Glutamatergic neuron (in vitro differentiated cells): ENCODE data around the gene SKI. TPM values are rescaled to one million over a fixed set of nuclear protein-coding genes. Genes with fewer than 3 reads are reported as not detected.
"Not testable (repeated sequence)": the region's sequence is repeated elsewhere in the genome, so short reads cannot be mapped to it uniquely, and the experiment has no call there.

Experiments used
- DNase-seq: peaks from one replicate; pipeline ENCODE4 v3.0.0; 2022
- H3K27ac Mint-ChIP-seq: one replicate; pipeline ENCODE4 v1.8.0; 2020; ENCODE audit warnings: mild to moderate bottlenecking, mixed read lengths, inconsistent platforms; ENCODE audit not compliant: unreplicated experiment
- H3K27me3 Mint-ChIP-seq: one replicate; pipeline ENCODE4 v1.8.0; 2020; ENCODE audit warnings: mild to moderate bottlenecking, moderate library complexity, mixed read lengths, inconsistent platforms; ENCODE audit not compliant: unreplicated experiment
- H3K36me3 Mint-ChIP-seq: one replicate; pipeline ENCODE4 v1.8.0; 2020; ENCODE audit warnings: mild to moderate bottlenecking, mixed read lengths, inconsistent platforms; ENCODE audit not compliant: unreplicated experiment
- H3K4me1 Mint-ChIP-seq: one replicate; pipeline ENCODE4 v1.8.0; 2020; ENCODE audit warnings: mild to moderate bottlenecking, low read depth, mixed read lengths, inconsistent platforms; ENCODE audit not compliant: unreplicated experiment
- H3K4me3 Mint-ChIP-seq: one replicate; pipeline ENCODE4 v1.8.0; 2020; ENCODE audit warnings: mild to moderate bottlenecking, mixed read lengths, inconsistent platforms; ENCODE audit not compliant: unreplicated experiment
- H3K9me3 Mint-ChIP-seq: one replicate; pipeline ENCODE4 v1.8.0; 2020; ENCODE audit warnings: mild to moderate bottlenecking, moderate library complexity, mixed read lengths, inconsistent platforms; ENCODE audit not compliant: unreplicated experiment
- total RNA-seq: library from RNA; stranded (reverse); fragmentation: NEBNext Ultra II Directional; extraction: Animal tissue kit (Norgen Biotek cat#: 25700); gene quantifications from one replicate; pipeline ENCODE4 v1.2.1, GENCODE V29; 2021; ENCODE audit not compliant: unreplicated experiment
- TF ChIP-seq, protein P1 (sequence below): fragments of 200-600 bp; sonication (generic); IDR thresholded peaks from one replicate; pipeline ENCODE4 v1.5.0; 2021; ENCODE audit not compliant: partially characterized antibody, unreplicated experiment

SKI gene
- total RNA-seq, 1 donor from 2014 or later, result 143 TPM

DNA sequence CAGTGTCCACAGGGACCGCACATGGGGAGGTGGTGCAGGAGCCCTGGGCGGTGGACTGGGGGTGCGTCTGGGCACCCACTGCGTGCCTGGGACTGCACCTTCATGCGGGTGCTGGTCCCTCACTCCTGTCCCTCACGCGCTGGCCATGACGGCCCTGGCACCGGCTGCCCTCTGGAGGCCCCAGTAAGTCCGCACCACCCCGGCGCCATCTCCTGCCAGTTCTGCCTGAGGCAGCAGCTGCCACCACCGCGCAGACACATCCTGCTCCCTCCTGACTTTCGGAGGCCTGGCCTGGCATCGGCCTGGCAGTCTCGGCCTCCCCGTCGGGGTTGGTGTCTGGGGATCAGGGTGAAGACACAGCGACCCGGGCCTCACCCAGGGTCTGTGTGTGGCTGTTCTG lies 98.4 kb downstream of the SKI start:
- Mint-ChIP-seq H3K36me3 (no peaks in the 10 kb centered on the region), H3K4me1 (peaks cover 4% of the 10 kb centered on the region), H3K27me3 (peaks cover 8% of the 10 kb centered on the region), H3K9me3 (peaks cover 8% of the 10 kb centered on the region), H3K4me3 (no peak overlapping the region), H3K27ac (no peak overlapping the region)
- no peak for DNase-seq
- TF ChIP-seq, protein P1, sequence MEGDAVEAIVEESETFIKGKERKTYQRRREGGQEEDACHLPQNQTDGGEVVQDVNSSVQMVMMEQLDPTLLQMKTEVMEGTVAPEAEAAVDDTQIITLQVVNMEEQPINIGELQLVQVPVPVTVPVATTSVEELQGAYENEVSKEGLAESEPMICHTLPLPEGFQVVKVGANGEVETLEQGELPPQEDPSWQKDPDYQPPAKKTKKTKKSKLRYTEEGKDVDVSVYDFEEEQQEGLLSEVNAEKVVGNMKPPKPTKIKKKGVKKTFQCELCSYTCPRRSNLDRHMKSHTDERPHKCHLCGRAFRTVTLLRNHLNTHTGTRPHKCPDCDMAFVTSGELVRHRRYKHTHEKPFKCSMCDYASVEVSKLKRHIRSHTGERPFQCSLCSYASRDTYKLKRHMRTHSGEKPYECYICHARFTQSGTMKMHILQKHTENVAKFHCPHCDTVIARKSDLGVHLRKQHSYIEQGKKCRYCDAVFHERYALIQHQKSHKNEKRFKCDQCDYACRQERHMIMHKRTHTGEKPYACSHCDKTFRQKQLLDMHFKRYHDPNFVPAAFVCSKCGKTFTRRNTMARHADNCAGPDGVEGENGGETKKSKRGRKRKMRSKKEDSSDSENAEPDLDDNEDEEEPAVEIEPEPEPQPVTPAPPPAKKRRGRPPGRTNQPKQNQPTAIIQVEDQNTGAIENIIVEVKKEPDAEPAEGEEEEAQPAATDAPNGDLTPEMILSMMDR, result no peak

DNA sequence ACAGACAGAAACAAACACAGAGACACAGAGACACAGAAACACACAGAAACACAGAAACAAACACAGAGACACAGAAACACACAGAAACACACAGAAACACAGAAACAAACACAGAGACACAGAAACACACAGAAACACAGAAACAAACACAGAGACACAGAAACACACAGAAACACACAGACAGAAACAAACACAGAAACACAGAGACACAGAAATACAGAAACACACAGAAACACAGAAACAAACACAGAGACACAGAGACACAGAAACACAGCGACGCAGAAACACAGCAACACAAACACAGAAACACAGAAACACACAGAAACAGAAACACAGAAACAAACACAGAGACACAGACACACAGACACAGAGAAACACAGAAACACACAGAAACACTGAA lies 99.0 kb downstream of the SKI start:
- not testable (repeated sequence) for H3K9me3 Mint-ChIP-seq, H3K36me3 Mint-ChIP-seq, DNase-seq, H3K4me1 Mint-ChIP-seq, H3K27ac Mint-ChIP-seq, H3K27me3 Mint-ChIP-seq
- H3K4me3 Mint-ChIP-seq, result peak overlapping the region; percentile 6

DNA sequence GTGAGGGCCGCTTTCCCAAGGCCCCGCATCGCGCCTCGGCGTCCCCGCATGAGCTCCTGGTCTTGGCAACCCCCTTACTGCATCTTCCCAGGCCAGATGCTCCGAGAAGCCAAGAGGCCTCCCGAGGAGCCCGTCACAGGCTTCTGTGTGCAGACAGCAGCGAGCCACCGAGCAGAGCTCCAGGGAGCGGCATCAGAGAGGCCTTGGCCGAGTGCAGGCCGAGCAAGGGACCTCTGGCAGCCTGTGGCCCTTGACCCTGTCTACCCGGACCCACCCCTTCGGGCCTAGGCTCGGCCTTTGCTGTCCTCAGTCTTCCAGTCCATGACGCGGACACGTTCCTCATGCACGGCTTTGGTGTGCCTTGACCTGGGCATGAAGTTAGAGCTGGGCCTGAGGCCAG lies 99.7 kb downstream of the SKI start:
- no peak overlapping the region for H3K27ac Mint-ChIP-seq
- TF ChIP-seq, protein P1, result no peak
- H3K4me1 Mint-ChIP-seq, result peaks cover 4% of the 10 kb centered on the region
- peaks cover 8% of the 10 kb centered on the region for H3K9me3 Mint-ChIP-seq
- H3K36me3 Mint-ChIP-seq, result no peaks in the 10 kb centered on the region
- no peak for DNase-seq
- no peak overlapping the region for H3K4me3 Mint-ChIP-seq
- peaks cover 7% of the 10 kb centered on the region for H3K27me3 Mint-ChIP-seq

GRCh38 chr1:2328676-2329455 lies 100.7 kb downstream of the SKI start:
- Mint-ChIP-seq H3K4me1 (peaks cover 4% of the 10 kb centered on the region), H3K36me3 (no peaks in the 10 kb centered on the region), H3K27ac (no peak overlapping the region), H3K27me3 (peaks cover 9% of the 10 kb centered on the region), H3K4me3 (no peak overlapping the region), H3K9me3 (peaks cover 8% of the 10 kb centered on the region)
- TF ChIP-seq, protein P1, result no peak
- no peak for DNase-seq

DNA sequence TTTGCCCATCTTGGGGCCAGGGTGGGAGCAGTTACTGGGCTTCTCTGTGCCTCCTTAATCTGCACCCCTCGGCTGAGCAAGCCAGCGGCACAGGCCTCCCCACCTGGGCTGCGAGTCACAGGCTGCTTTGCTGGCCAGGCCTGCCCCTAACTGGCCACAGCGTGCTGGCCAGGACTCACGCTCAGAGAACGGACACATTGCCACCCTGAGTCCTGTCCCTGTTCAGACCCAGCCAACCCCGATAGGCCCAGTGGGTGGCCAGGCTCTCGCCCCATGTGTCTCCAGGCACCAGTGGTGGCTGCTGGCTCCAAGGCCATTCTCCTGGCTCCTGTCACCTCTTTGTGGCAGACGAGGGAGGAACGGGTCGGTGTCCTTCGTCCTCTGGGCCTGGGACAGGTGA lies 101.9 kb downstream of the SKI start:
- H3K4me3 Mint-ChIP-seq, result no peak overlapping the region
- peaks cover 6% of the 10 kb centered on the region for H3K4me1 Mint-ChIP-seq
- H3K36me3 Mint-ChIP-seq, result no peaks in the 10 kb centered on the region
- peaks cover 8% of the 10 kb centered on the region for H3K9me3 Mint-ChIP-seq
- H3K27me3 Mint-ChIP-seq, result peaks cover 11% of the 10 kb centered on the region
- no peak for DNase-seq
- no peak overlapping the region for H3K27ac Mint-ChIP-seq
- TF ChIP-seq, protein P1, result no peak
